K562 (cell line): ENCODE data around the gene GLT1D1. TPM values are rescaled to one million over a fixed set of nuclear protein-coding genes. Genes with fewer than 3 reads are reported as not detected.

Source experiments
- ATAC-seq: fragments of 200-7000 bp; cut with Tn5 transposase; 3 replicates; pipeline ENCODE4 v1.9.1; 2020; ENCODE audit warnings: moderate library complexity
- BruUV-seq: library from RNA; stranded (reverse); fragments of 400-500 nt; replicated peaks from 2 replicates; lab custom pipeline; 2021; lab: Mats Ljungman, UMichigan
- CTCF ChIA-PET: fragments of 300-600 bp; formaldehyde crosslinking; extraction: SDS; loops from one replicate; lab custom pipeline; 2021; ENCODE audit warnings: low intra/inter-chr PET ratio; lab: Yijun Ruan, JAX
- POLR2A ChIA-PET: fragments of 300-600, 350-650 bp; sonication (Branson Sonifier 250); formaldehyde crosslinking; extraction: SDS; loops from one replicate; lab custom pipeline; 2021; ENCODE audit warnings: antibody characterized with exemption, inconsistent platforms; lab: Yijun Ruan, JAX
- DNase-seq, 4 experiments: peaks; one replicate each; pipeline versions ENCODE4 v3.0.0 to v3.0.0-alpha.2; 2011 to 2018; ENCODE audit warnings: low spot score in 3 of 4, mixed read lengths in 3 of 4; ENCODE audit errors: extremely low read depth in 1 of 4
- FAIRE-seq: peaks from 2 replicates; lab custom pipeline; 2011; peaks lifted over from hg19 to GRCh38; lab: Jason Lieb, UNC
- H2AFZ ChIP-seq: 2 replicates; pipeline ENCODE4 v1.6.0; 2011; ENCODE audit warnings: low read depth, low read length, control low read depth, inconsistent platforms
- H3K27ac ChIP-seq: fragments of 200-600 bp; 3 replicates; pipeline ENCODE4 v1.8.0; 2011; ENCODE audit warnings: low read depth, mild to moderate bottlenecking, control low read depth, inconsistent platforms, low read length, moderate library complexity, mixed read lengths; ENCODE audit errors: extremely low read depth
- H3K27me3 ChIP-seq, 2 experiments: fragments of 300-600 bp in 1 of 2; 2 replicates in 1 of 2; 3 replicates in 1 of 2; pipeline versions ENCODE4 v1.6.0 to v1.8.0; 2011; ENCODE audit warnings: inconsistent platforms in 2 of 2, low read length in 2 of 2, mild to moderate bottlenecking in 1 of 2, mixed read lengths in 1 of 2, moderate library complexity in 1 of 2; ENCODE audit not compliant: control insufficient read depth in 2 of 2, insufficient read depth in 2 of 2
- H3K36me3 ChIP-seq: fragments of 300-600 bp; 3 replicates; pipeline ENCODE4 v1.8.0; 2011; ENCODE audit warnings: mild to moderate bottlenecking, low read length, inconsistent platforms; ENCODE audit not compliant: control insufficient read depth, insufficient read depth
- H3K4me1 ChIP-seq, 2 experiments: fragments of 200-600 bp in 1 of 2; replicated peaks in 1 of 2; 2 replicates in 1 of 2; 3 replicates in 1 of 2; pipeline versions ENCODE4 v1.5.1 to v1.8.0; 2011; ENCODE audit warnings: inconsistent platforms in 2 of 2, low read length in 2 of 2, mild to moderate bottlenecking in 1 of 2, mixed read lengths in 1 of 2, moderate library complexity in 1 of 2; ENCODE audit not compliant: control insufficient read depth in 2 of 2, insufficient read depth in 2 of 2
- H3K4me2 ChIP-seq: 2 replicates; pipeline ENCODE4 v1.6.1; 2011; ENCODE audit warnings: low read length, control low read depth, inconsistent platforms, mixed read lengths; ENCODE audit not compliant: insufficient read depth
- H3K4me3 ChIP-seq: fragments of 200-600 bp; sonication (generic), shearing (Covaris generic); 2 replicates; pipeline ENCODE4 v1.5.1; 2016; ENCODE audit warnings: control low read depth, inconsistent platforms
- H3K79me2 ChIP-seq: fragments of 200-600 bp; 3 replicates; pipeline ENCODE4 v1.8.0; 2011; ENCODE audit warnings: low read length, inconsistent platforms; ENCODE audit not compliant: control insufficient read depth, insufficient read depth
- H3K9ac ChIP-seq, 2 experiments: 2 replicates each; pipeline versions ENCODE4 v1.6.0 to v1.6.1; 2011; ENCODE audit warnings: low read depth in 2 of 2, low read length in 2 of 2, control low read depth in 1 of 2, inconsistent platforms in 1 of 2, mild to moderate bottlenecking in 1 of 2, mixed read lengths in 1 of 2; ENCODE audit not compliant: insufficient read depth in 1 of 2
- H3K9me1 ChIP-seq: one replicate; pipeline ENCODE4 v1.6.0; 2011; ENCODE audit warnings: inconsistent platforms, mild to moderate bottlenecking, low read length, moderate library complexity; ENCODE audit not compliant: control insufficient read depth, insufficient read depth
- H3K9me3 ChIP-seq: replicated peaks from 2 replicates; pipeline ENCODE4 v1.5.1; 2011; ENCODE audit warnings: low read depth, low read length, inconsistent platforms; ENCODE audit not compliant: control insufficient read depth, insufficient read depth
- H4K20me1 ChIP-seq: replicated peaks from 2 replicates; pipeline ENCODE4 v1.6.1; 2011; ENCODE audit warnings: low read length, inconsistent platforms, mixed read lengths; ENCODE audit not compliant: control insufficient read depth, insufficient read depth
- ATF1 ChIP-seq, 2 experiments: fragments of 450-650 bp in 1 of 2; IDR thresholded peaks; 2 replicates each; pipeline ENCODE4 v1.6.1; 2016; ENCODE audit warnings: missing compliant biosample characterization in 1 of 2, missing genetic modification characterization in 1 of 2
- DIDO1 ChIP-seq: fragments of 450-650 bp; IDR thresholded peaks from 2 replicates; pipeline ENCODE4 v1.6.1; 2016; ENCODE audit warnings: low read depth, missing biosample characterization, missing genetic modification characterization
- SREBF1 ChIP-seq: fragments of 150-350 bp; IDR thresholded peaks from 2 replicates; pipeline ENCODE4 v1.6.1; 2014; ENCODE audit warnings: antibody characterized with exemption, low read depth, low read length, borderline replicate concordance
- ZNF224 ChIP-seq: sonication (generic); formaldehyde crosslinking; IDR thresholded peaks from 2 replicates; pipeline ENCODE4 v1.8.0; 2022; ENCODE audit warnings: mild to moderate bottlenecking, missing genetic modification reagents
- ZNF311 ChIP-seq: fragments of 250-450 bp; sonication (Bioruptor Pico); IDR thresholded peaks from 2 replicates; pipeline ENCODE4 v1.4.0; 2020; ENCODE audit warnings: mild to moderate bottlenecking, moderate library complexity
- WGBS: fragments of 100-300 bp; shearing (Covaris generic); methylation state at CpG from one replicate; pipeline ENCODE4 v1.1.6; 2016; ENCODE audit warnings: low coverage, mixed read lengths; ENCODE audit not compliant: insufficient coverage; ENCODE audit errors: missing lambda C conversion rate; 5-methylcytosine and 5-hydroxymethylcytosine counted together
- in situ Hi-C: fragments of 300-500 bp; cut with MboI; formaldehyde crosslinking; loops from 4 replicates; pipeline ENCODE4 v1.15.0; 2018; ENCODE audit warnings: inconsistent platforms, mixed read lengths
- intact Hi-C: fragments of 100-400 bp; cut with micrococcal nuclease; formaldehyde crosslinking; loops from 2 replicates; pipeline ENCODE4 v1.14.2; 2022
- polyA plus RNA-seq, 8 experiments: library from polyadenylated mRNA; depleted of rRNA in 4 of 8; stranded (reverse) in 5 of 8; unstranded in 3 of 8; fragments of >200 nt; fragmentation: Nextera tagmentation in 2 of 8; fragmentation: Illumina TruSeq in 1 of 8; extraction: Ambion mirVana in 2 of 8; extraction: Trizol in 1 of 8; gene quantifications; 2 replicates each; pipeline versions ENCODE4 v1.2.1 to v1.2.3, GENCODE V29; 2011 to 2014; ENCODE audit warnings: inconsistent platforms in 1 of 8, missing spikeins in 1 of 8
- total RNA-seq, 7 experiments: library from RNA; depleted of rRNA in 6 of 7; stranded (reverse); fragments of >200 nt in 6 of 7; fragmentation: Illumina TruSeq in 2 of 7; extraction: Trizol in 2 of 7; gene quantifications; 2 replicates each; pipeline versions ENCODE4 v1.2.1 to v1.2.3, GENCODE V29; 2011 to 2021; ENCODE audit warnings: low replicate concordance in 1 of 7
- TF ChIP-seq, protein P1 (sequence below): fragments of 450-650 bp; IDR thresholded peaks from 2 replicates; pipeline ENCODE4 v1.7.1; 2018; ENCODE audit warnings: mild to moderate bottlenecking, low read depth; ENCODE audit not compliant: partially characterized antibody
- TF ChIP-seq, protein P2 (sequence below): sonication (generic); formaldehyde crosslinking; IDR thresholded peaks from 2 replicates; pipeline ENCODE4 v1.8.0; 2022; ENCODE audit warnings: mild to moderate bottlenecking, missing genetic modification reagents
- TF ChIP-seq, protein P3 (sequence below): sonication (generic); formaldehyde crosslinking; IDR thresholded peaks from 2 replicates; pipeline ENCODE4 v1.8.0; 2022; ENCODE audit warnings: mild to moderate bottlenecking, missing genetic modification reagents

Gene GLT1D1
- total and polyA plus RNA-seq, 9 of the 15 experiments (the other 6 are each of a cell fraction or from before 2014, with no cell fraction given): 0.04 TPM; not detected in 8

DNA sequence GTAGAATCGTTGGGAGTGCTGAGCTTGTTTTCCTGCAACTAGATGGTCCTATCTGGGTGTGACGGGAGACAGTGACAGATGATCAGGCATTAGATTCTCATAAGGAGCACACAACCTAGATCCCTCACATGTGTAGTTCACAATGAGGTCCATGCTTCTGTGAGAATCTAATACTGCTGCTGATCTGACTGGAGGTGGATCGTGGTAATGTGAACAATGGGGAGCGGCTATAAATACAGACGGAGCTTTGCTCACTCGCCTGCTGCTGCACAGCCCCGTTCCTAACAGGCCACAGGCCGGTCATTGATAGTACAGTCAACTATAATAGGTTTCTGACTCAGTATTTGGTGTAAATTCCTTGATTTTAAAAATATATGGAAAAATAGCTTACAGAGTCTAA is 138.8 kb downstream of the GLT1D1 start:
- no peaks in the 10 kb centered on the region for H3K4me1 ChIP-seq
- DNase-seq: no peak
- no peaks in the 10 kb centered on the region for H3K9me3 ChIP-seq
- 0% methylated on average over 8 of the region's 8 CpGs for WGBS
- H3K4me3 ChIP-seq: no peak overlapping the region
- in situ Hi-C loops: no loop called here
- no peak for ATAC-seq
- no peaks in the 10 kb centered on the region for H3K9me1 ChIP-seq
- no peak overlapping the region for H3K4me2 ChIP-seq
- CTCF ChIA-PET: no interaction called here
- no peaks in the 10 kb centered on the region for H3K79me2 ChIP-seq
- intact Hi-C loops: no loop called here
- H3K27me3 ChIP-seq: peaks cover 0 to 17% of the 10 kb centered on the region in 2 experiments; a peak in 1 of 5 replicates
- H3K27ac ChIP-seq: no peak overlapping the region
- H4K20me1 ChIP-seq: no peaks in the 10 kb centered on the region
- POLR2A ChIA-PET: no interaction called here
- FAIRE-seq: no peak
- no TSS peak for BruUV-seq
- no peaks in the 10 kb centered on the region for H3K36me3 ChIP-seq
- H3K9ac ChIP-seq: no peak overlapping the region
- TF ChIP-seq ZNF311 (CRISPR knock-in tag) (no peak), ZNF224 (no peak), SREBF1 (no peak), DIDO1 (no peak), ATF1 (CRISPR knock-in tag; IDR thresholded peaks at IDR 0.05) (no peak), ATF1 (tag; IDR thresholded peaks at IDR 0.05) (no peak)
- TF ChIP-seq, protein P1, sequence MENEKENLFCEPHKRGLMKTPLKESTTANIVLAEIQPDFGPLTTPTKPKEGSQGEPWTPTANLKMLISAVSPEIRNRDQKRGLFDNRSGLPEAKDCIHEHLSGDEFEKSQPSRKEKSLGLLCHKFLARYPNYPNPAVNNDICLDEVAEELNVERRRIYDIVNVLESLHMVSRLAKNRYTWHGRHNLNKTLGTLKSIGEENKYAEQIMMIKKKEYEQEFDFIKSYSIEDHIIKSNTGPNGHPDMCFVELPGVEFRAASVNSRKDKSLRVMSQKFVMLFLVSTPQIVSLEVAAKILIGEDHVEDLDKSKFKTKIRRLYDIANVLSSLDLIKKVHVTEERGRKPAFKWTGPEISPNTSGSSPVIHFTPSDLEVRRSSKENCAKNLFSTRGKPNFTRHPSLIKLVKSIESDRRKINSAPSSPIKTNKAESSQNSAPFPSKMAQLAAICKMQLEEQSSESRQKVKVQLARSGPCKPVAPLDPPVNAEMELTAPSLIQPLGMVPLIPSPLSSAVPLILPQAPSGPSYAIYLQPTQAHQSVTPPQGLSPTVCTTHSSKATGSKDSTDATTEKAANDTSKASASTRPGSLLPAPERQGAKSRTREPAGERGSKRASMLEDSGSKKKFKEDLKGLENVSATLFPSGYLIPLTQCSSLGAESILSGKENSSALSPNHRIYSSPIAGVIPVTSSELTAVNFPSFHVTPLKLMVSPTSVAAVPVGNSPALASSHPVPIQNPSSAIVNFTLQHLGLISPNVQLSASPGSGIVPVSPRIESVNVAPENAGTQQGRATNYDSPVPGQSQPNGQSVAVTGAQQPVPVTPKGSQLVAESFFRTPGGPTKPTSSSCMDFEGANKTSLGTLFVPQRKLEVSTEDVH: no peak
- TF ChIP-seq, protein P2, sequence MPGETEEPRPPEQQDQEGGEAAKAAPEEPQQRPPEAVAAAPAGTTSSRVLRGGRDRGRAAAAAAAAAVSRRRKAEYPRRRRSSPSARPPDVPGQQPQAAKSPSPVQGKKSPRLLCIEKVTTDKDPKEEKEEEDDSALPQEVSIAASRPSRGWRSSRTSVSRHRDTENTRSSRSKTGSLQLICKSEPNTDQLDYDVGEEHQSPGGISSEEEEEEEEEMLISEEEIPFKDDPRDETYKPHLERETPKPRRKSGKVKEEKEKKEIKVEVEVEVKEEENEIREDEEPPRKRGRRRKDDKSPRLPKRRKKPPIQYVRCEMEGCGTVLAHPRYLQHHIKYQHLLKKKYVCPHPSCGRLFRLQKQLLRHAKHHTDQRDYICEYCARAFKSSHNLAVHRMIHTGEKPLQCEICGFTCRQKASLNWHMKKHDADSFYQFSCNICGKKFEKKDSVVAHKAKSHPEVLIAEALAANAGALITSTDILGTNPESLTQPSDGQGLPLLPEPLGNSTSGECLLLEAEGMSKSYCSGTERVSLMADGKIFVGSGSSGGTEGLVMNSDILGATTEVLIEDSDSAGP: no peak
- TF ChIP-seq, protein P3, sequence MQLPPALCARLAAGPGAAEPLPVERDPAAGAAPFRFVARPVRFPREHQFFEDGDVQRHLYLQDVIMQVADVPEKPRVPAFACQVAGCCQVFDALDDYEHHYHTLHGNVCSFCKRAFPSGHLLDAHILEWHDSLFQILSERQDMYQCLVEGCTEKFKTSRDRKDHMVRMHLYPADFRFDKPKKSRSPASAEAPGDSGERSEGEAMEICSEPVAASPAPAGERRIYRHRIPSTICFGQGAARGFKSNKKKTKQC: no peak
- no peak overlapping the region for H2AFZ ChIP-seq
